Small intestine (tissue), 7 donors: ENCODE results near the gene BMP8A. TPM values are rescaled to one million over a fixed set of nuclear protein-coding genes. Genes with fewer than 3 reads are reported as not detected.
A peak's percentile ranks its signal among the peaks of the same experiment; 100 is the strongest.

Source experiments
- DNase-seq, 2 donors: peaks; one replicate each; pipeline versions ENCODE4 v3.0.0 to v3.0.0-alpha.2; 2013
- FAIRE-seq: peaks from 2 replicates; lab custom pipeline; 2012; peaks lifted over from hg19 to GRCh38; lab: Jason Lieb, UNC
- H3K27ac ChIP-seq, 3 donors: one replicate each; pipeline ENCODE4 v1.5.1; 2013; ENCODE audit warnings: low read length in 2 of 3, mild to moderate bottlenecking in 2 of 3, control low read depth in 1 of 3, inconsistent platforms in 1 of 3, low read depth in 1 of 3, moderate library complexity in 1 of 3
- H3K27me3 ChIP-seq, 3 donors: one replicate each; pipeline ENCODE4 v1.6.1; 2013; ENCODE audit warnings: low read length in 3 of 3, inconsistent platforms in 1 of 3; ENCODE audit not compliant: control insufficient read depth in 3 of 3, insufficient read depth in 3 of 3
- H3K36me3 ChIP-seq, 3 donors: one replicate each; pipeline ENCODE4 v1.6.1; 2013; ENCODE audit warnings: low read length in 3 of 3, inconsistent platforms in 1 of 3, low read depth in 1 of 3, mild to moderate bottlenecking in 1 of 3, moderate library complexity in 1 of 3; ENCODE audit not compliant: control insufficient read depth in 3 of 3, insufficient read depth in 2 of 3
- H3K4me1 ChIP-seq, 3 donors: one replicate each; pipeline ENCODE4 v1.6.1; 2013; ENCODE audit warnings: low read length in 2 of 3, inconsistent platforms in 1 of 3, low read depth in 1 of 3, mild to moderate bottlenecking in 1 of 3, moderate library complexity in 1 of 3; ENCODE audit not compliant: control insufficient read depth in 3 of 3, insufficient read depth in 2 of 3
- H3K4me3 ChIP-seq, 3 donors: one replicate each; pipeline ENCODE4 v1.5.1; 2013; ENCODE audit warnings: low read length in 3 of 3, control low read depth in 1 of 3, inconsistent platforms in 1 of 3, low read depth in 1 of 3, mild to moderate bottlenecking in 1 of 3, moderate library complexity in 1 of 3
- H3K9me3 ChIP-seq, 2 donors: one replicate each; pipeline ENCODE4 v1.6.1; 2013; ENCODE audit warnings: low read depth in 1 of 2, low read length in 1 of 2; ENCODE audit not compliant: control insufficient read depth in 2 of 2, insufficient read depth in 1 of 2
- WGBS, 3 donors: extraction: QIAGEN DNeasy Blood & Tissue Kit; methylation state at CpG; one replicate each; pipeline ENCODE4 v1.1.7; 2013; 5-methylcytosine and 5-hydroxymethylcytosine counted together
- polyA plus RNA-seq, 4 donors: library from polyadenylated mRNA; stranded (reverse) in 3 of 4; unstranded in 1 of 4; fragments of 200-250 nt in 3 of 4; fragments of 120-200 nt in 1 of 4; gene quantifications; one replicate each; pipeline versions ENCODE4 v1.2.1 to v1.2.3, GENCODE V29; 2013
- donor health status: healthy with polysubstance abuse.
- donor health status: control.
- donor health status: control.
- donor health status: Bipolar disorder and iron deficiency.
- donor health status: healthy.

BMP8A gene
- polyA plus RNA-seq, 4 donors = 0.37 to 0.66 (median 0.45) TPM; not detected in 1

DNA sequence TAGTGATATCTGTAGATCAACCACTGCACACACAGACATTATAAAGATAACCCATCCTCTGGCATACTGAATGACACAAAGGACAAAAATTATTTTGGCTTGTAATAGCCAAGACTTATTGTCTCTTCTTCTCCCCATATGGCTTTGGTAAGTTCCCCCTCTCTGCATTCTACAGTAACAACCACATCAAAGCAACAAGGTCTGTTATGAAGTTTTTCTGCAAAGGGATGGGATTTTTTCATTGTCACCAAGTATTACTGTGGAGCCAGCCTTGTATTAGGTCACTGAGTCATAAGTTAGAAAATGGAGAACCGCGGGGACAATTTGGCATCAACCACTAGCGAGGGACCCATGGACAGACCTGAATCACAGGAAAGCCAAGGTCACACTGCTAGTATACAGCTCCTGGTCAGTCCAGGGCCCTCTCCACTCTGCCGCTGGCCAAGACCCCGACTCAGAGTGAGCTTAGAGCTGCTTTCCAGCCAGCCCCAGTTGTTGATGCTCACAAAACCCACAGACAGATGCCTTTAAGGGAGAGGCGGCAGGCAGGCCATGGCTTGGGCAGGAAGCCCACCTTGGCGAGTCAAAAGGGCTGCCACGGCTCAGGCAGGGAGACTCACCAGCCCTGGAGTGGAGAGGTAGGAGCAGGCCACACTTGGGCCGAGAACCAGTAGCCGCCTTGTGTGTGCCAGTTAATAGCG lies 79.2 kb downstream of the BMP8A start:
- no peak overlapping the region for H3K27ac ChIP-seq
- H3K9me3 ChIP-seq = no peaks in the 10 kb centered on the region
- FAIRE-seq = no peak
- no peak for DNase-seq
- H3K4me3 ChIP-seq = no peak overlapping the region
- H3K36me3 ChIP-seq = peaks cover 33 to 67% (median 35%) of the 10 kb centered on the region in 3 donors
- H3K4me1 ChIP-seq = peaks cover 10 to 51% (median 14%) of the 10 kb centered on the region in 3 donors
- WGBS, 3 donors = 90 to 95% (median 93%) methylated on average over 11 of the region's 11 CpGs
- H3K27me3 ChIP-seq = no peaks in the 10 kb centered on the region

DNA sequence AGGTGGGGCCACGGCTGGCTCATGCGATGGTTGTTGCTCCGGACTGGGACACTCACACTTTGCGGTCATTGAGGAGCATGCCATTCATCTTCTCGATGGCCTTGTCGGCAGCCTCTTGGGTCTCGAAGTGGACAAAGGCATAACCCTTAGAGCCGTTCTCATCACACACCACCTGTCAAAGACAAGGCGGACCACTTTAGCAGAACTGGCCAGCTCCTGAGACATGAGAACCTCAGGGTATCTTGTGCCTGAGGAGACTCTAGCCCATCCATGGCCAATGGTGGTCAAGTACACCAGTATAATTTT lies 79.7 kb downstream of the BMP8A start:
- FAIRE-seq = no peak

DNA sequence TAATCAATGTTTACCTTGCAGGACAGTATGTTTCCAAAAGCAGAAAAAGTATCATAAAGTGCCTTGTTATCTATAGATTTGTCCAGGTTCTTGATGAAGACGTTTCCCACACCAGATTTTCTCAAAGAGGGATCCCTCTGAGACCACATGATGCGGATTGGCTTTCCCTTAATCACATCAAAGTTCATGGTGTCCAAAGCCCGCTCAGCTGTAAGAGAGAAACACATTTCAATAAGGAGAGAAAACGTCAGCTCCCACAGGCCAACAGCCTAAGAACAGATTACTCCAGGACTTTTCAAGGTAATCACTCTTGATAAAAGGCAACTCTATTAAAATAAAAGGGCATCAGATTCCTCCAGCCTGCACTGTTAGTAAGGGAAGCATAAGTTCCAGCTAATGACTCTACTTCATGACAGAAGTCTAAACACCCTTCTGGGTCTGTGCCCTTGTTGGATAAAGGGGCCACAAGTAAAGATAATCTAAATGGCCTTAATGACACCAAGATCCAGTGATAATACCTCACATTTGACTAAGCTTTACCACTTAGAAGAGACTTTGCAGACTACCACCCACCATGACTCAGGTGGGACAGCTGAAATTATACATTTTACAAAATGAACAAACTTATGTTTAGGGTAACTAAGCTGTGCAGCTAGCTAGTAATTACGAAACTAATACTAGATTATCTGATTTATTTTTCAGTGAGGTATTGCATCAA lies 81.1 kb downstream of the BMP8A start:
- FAIRE-seq = no peak
- Histone ChIP-seq H3K9me3 (no peaks in the 10 kb centered on the region), H3K27ac (no peak overlapping the region), H3K27me3 (no peaks in the 10 kb centered on the region), H3K4me3 (no peak overlapping the region), H3K36me3 (peaks cover 26 to 58% (median 31%) of the 10 kb centered on the region in 3 donors), H3K4me1 (peaks cover 5 to 35% (median 11%) of the 10 kb centered on the region in 3 donors)
- 45 to 58% (median 51%) methylated on average over 5 of the region's 5 CpGs for WGBS, 3 donors
- no peak for DNase-seq

More for the DNA sequence above, 79.7 kb downstream of the BMP8A start:
- 95 to 96% (median 95%) methylated on average over 9 of the region's 9 CpGs for WGBS, 3 donors
- Histone ChIP-seq H3K9me3 (no peaks in the 10 kb centered on the region), H3K36me3 (peaks cover 31 to 65% (median 35%) of the 10 kb centered on the region in 3 donors), H3K27me3 (no peaks in the 10 kb centered on the region), H3K27ac (no peak overlapping the region), H3K4me1 (peaks cover 8 to 46% (median 13%) of the 10 kb centered on the region in 3 donors), H3K4me3 (no peak overlapping the region)
- DNase-seq = no peak

DNA sequence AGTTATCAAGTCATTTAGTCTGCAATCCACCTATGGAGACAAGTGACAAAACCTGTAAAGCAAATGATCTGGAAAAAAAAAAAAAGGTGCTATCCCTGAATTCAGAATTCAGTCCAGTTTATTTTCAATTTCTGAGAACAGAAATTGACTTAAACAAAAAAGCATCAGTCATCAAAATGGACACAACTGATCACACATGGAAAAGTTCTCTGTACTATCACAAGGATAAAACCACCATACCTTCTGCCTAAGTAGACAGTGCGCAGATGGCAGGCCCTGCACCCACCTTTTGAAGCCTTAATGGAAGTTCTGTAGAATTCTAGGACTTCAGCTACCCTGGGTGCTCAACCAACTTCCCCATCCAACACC lies 81.6 kb downstream of the BMP8A start:
- FAIRE-seq = no peak

DNA sequence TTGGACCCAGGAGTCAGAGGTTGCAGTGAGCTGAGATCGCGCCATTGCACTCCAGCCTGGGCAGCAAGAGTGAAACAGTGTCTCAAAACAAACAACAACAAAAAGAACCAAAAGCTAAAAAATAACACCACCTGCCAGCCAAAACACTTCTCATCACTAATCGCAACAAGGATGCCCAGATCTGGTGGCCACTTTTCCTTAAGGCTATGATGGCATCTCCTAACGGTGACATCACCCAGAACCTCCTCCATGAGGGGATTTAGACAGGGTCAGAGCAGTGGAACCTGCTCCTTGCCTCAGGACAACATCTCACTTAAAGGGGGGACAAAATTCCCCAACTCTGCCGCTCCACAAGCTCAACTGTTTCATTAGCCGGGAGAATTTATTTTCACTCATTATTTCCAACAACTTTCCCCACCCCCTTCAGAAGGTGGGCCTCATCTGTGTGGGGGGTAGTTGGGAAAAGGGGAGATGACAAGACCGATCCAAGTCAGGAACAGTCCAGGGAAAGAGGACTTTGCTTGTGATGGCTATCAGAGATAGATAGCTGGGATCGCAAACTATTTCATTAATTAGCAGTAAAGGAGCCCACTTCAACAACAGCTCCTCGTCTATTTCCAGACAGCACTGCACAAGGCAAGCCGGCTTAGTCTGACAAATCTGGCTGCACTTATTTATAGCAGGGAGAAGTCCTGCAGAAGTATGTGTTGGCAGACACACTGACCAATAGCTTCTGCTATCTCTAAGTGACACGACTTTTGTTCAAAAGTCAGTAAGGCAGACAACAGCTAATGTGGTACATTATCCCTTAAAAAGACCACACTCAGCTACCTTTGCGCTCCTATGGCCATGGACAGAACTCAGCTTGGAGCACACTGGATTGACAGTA lies 82.5 kb downstream of the BMP8A start:
- Histone ChIP-seq H3K27ac (no peak overlapping the region), H3K36me3 (peaks cover 21 to 49% (median 22%) of the 10 kb centered on the region in 3 donors), H3K4me3 (peak overlapping the region in 2 of 3 donors; percentile 92 to 96), H3K9me3 (no peaks in the 10 kb centered on the region), H3K4me1 (peaks cover 5 to 27% (median 10%) of the 10 kb centered on the region in 3 donors), H3K27me3 (no peaks in the 10 kb centered on the region)
- DNase-seq = peak in 1 of 2 donors; percentile 38
- no peak for FAIRE-seq
- 26 to 43% (median 37%) methylated on average over 12 of the region's 12 CpGs for WGBS, 3 donors

More for the DNA sequence above, 81.6 kb downstream of the BMP8A start:
- Histone ChIP-seq H3K9me3 (no peaks in the 10 kb centered on the region), H3K4me1 (peaks cover 5 to 32% (median 11%) of the 10 kb centered on the region in 3 donors), H3K36me3 (peaks cover 26 to 53% (median 29%) of the 10 kb centered on the region in 3 donors), H3K27ac (no peak overlapping the region), H3K4me3 (peak overlapping the region in 2 of 3 donors; percentile 92 to 96), H3K27me3 (no peaks in the 10 kb centered on the region)
- 73 to 95% (median 88%) methylated on average over 1 of the region's 1 CpG for WGBS, 3 donors
- no peak for DNase-seq

DNA sequence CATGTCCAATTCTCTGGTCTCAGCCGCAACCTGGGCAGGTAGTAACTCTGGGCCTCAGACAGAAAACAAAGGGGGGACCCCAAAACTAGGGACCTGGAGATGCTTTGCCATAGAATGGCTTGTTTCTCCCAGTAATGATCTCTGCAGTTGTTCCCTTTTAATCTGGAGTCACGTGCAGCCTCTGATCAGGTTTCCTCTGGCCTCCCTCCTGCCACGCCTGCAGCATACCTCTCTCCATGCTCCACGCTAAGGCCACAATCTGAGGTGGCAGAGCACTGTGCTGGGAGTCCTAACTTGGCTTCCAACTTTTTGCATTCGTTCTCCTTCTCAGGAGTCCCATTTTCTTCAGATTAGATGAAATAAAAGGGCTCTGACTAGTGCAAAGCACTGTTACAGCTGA lies 83.2 kb downstream of the BMP8A start:
- Histone ChIP-seq H3K27me3 (no peaks in the 10 kb centered on the region), H3K27ac (peak overlapping the region; percentile 61 to 90 (median 73)), H3K4me3 (peak overlapping the region in 2 of 3 donors; percentile 92 to 96), H3K9me3 (no peaks in the 10 kb centered on the region), H3K36me3 (peaks cover 15 to 43% (median 18%) of the 10 kb centered on the region in 3 donors), H3K4me1 (peaks cover 1 to 20% (median 6%) of the 10 kb centered on the region in 3 donors)
- WGBS, 3 donors = 6 to 26% (median 10%) methylated on average over 5 of the region's 5 CpGs
- DNase-seq (peak; percentile 54 to 72), FAIRE-seq (no peak)
